A549 treated with Hydrocortisone at 1 μM for 4 hours (cell line): Measurements from ENCODE around the gene NPHP1. TPM values are rescaled to one million over a fixed set of nuclear protein-coding genes. Genes with fewer than 3 reads are reported as not detected.

Experiments
- total RNA-seq: library from RNA; stranded (reverse); fragments of 200-300 nt; extraction: Qiagen RNA extraction; gene quantifications from 5 replicates; pipeline ENCODE4 v1.2.3, GENCODE V29; 2022

The NPHP1 gene
- total RNA-seq, result 5.9 to 8.1 TPM (median 7.0 TPM) in 5 replicates

GRCh38 chr2:110204408-110205385 is at the start of gene NPHP1:
TSS of gene NPHP1 (minus strand) at chr2:110205013. CDS start at chr2:110204968, 45 bp downstream.

GRCh38 chr2:110211938-110212858 is 7.4 kb upstream of the NPHP1 start, which contains the start of gene MTLN:
TSS of gene MTLN (minus strand) at chr2:110212547. CDS start at chr2:110212525, 22 bp downstream.

GRCh38 chr2:110115291-110116032 is 89.4 kb downstream of the NPHP1 start, which contains the start of gene MALL:
TSS of gene MALL (minus strand) at chr2:110115822. CDS start at chr2:110115792, 30 bp downstream.

Other genes starting within 250 kb of the NPHP1 start
- gene MALL, start 89.2 kb downstream of the NPHP1 start, total RNA-seq, result 136 to 171 TPM (median 143 TPM) in 5 replicates
- gene MTLN, start 7.5 kb upstream of the NPHP1 start, total RNA-seq, result 104 to 128 TPM (median 122 TPM) in 5 replicates